Left hindlimb (tissue), 1 donor: Measurements from ENCODE around the gene SLC34A3.

ENCODE experiments used
- DNase-seq: peaks from one replicate; pipeline ENCODE4 v3.0.0-alpha.2; 2018

SLC34A3 gene

GRCh38 chr9:137230705-137231371, at the start of gene SLC34A3:
SLC34A3 (plus strand) TSS chr9:137230901; CDS start chr9:137231703, 802 bp downstream.
- no peak for DNase-seq

GRCh38 chr9:137181680-137182079, 49.0 kb upstream of the SLC34A3 start:
- no peak for DNase-seq

GRCh38 chr9:137182836-137183235, 47.9 kb upstream of the SLC34A3 start:
- DNase-seq, result no peak

- no peak for DNase-seq
Observed at GRCh38 chr9:137183980-137184595, 46.6 kb upstream of the SLC34A3 start.

- no peak for DNase-seq
Observed at GRCh38 chr9:137184881-137185660, 45.6 kb upstream of the SLC34A3 start.

DNA sequence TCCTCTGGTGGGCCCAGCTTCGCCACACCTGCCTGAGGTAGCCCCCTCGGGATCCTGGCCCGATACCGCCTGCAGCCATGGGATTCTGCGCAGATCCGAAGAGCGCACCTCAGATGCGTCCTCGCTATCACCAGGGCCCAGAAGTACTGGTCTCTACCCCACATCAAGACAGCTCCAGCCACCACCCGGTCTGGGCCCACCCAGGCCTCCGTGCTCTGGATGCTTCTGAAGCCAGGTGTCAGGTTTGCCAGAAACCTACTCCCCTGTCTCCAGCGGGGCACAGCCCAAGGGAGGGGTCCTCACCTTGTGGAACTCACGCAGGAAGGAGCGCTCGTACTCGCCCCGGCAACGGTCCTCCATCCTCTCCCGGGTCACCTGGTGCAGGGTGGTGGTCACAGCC, 44.8 kb upstream of the SLC34A3 start:
- no peak for DNase-seq

GRCh38 chr9:137186385-137186784, 44.3 kb upstream of the SLC34A3 start:
- no peak for DNase-seq

DNA sequence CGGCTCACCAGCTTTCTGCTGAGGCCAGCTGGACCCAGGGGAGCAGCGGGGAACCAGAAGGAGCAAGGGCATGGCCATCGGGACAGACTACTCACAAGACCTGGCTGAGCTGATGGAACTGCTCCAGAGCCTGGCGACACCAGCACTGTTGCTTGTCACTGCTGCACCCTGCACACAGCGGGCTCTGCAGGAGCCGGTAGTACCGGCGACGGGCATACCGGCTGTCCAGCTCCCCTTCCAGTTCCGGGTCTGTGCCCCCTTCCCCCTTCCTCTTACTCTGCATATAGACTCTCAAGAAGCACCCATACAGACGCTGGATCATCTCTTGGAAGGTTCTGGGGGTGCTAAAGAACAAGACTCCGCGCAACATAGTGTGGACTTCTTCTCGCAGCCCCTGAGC, 43.3 kb upstream of the SLC34A3 start:
- DNase-seq, result no peak

GRCh38 chr9:137188086-137188489, 42.6 kb upstream of the SLC34A3 start:
- DNase-seq, result no peak

DNA sequence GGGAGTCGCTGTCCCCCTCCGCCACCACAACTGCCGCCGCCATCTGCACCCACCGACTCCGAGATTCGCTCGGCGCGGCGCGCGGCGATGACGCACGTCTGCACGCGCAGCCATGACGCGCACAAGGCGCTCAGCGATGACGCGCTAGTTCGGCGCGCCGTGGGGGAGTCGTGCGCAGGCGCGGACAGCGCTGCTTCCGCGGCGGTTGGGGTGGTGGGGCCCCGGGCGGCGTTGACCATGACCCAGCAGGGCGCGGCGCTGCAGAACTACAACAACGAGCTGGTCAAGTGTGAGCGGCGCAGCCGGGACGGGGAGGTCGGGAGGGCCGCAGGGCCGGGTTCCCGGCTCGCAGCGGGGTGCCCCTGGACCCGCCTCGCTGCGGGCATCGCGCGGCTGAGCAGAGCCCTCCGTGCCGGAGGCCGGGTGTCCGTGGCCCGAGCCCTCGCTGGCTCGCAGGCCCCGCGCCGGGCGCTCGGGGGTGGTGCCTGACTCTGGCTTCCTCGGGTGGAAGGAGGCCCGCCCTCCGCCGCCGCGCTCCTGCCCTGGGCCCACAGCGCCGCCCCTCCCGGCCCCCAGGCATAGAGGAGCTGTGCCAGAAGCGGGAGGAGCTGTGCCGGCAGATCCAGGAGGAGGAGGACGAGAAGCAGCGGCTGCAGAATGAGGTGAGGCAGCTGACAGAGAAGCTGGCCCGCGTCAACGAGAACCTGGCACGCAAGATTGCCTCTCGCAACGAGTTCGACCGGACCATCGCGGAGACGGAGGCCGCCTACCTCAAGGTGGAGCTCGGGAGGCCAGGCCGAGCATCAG, 42.0 kb upstream of the SLC34A3 start, which contains the start of the genes ANAPC2 and SSNA1:
TSS of gene ANAPC2 (minus strand) at position 71 of the 807 bp plus-strand sequence. CDS start at position 43, 28 bp downstream.
TSS of gene SSNA1 (plus strand) at position 187 of the 807 bp plus-strand sequence. CDS start at position 238, 51 bp downstream.
- DNase-seq, result peak; percentile 95

- DNase-seq, result no peak
Observed at GRCh38 chr9:137189297-137190295, 41.1 kb upstream of the SLC34A3 start.

- DNase-seq, result no peak
Observed at GRCh38 chr9:137190315-137190856, 40.3 kb upstream of the SLC34A3 start.

DNA sequence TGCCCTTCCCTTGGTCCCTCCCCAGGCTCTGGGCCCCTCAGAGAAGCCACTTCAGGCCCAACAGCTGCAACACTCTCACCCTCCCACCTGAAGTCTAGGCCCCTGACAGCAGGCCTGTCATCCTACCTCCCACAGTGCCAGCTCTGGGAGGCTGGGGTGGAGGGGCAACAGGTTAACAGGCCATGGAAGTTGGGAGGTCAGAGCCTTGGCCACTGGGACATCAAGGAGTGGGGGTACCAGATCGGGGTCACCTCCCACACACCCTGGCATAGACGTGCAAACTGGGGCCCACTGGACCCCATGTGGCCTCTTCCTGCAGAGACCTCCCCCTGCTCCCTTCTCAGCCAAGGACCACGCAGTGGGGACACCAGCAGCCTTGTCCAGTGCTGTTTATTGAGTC, 39.5 kb upstream of the SLC34A3 start:
- no peak for DNase-seq

- DNase-seq, result no peak
Observed at GRCh38 chr9:137191691-137192447, 38.8 kb upstream of the SLC34A3 start.

DNA sequence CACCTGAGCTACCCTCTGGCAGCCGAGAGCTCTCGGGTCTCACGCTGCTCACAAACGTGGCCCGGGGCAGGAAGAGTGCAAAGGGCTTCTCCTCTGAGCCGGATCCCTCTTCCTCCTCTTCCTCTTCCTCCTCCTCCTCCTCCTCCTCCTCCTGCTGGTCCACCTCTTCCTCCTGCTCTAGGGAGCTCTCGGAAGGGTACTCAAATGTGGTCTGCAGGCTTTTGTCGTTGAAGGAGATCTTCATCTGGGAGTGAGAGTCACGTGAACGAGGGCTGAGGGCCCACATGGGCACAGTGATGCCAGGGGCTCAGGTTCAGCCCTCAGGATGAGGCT, 38.3 kb upstream of the SLC34A3 start:
- no peak for DNase-seq

DNA sequence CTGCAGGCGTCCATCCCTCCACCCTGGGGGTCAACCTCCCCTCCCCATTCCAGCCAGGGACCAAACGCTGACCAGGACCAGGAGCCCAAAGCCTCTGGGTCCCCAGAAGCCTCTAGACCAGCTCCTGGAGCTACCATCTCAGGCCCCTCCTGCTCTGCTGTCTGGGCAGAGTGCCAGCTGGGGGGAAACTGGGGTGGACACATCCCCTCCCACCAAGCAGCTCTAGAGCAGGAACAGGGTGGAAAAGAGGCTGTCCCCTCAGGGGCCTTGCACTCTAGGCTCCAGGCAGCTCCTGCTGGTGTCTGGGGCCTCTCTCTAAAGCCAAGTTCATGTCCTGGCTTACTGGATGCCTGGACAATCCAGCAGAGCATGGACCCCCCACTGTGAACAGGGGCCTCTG, 37.8 kb upstream of the SLC34A3 start:
- DNase-seq, result no peak

DNA sequence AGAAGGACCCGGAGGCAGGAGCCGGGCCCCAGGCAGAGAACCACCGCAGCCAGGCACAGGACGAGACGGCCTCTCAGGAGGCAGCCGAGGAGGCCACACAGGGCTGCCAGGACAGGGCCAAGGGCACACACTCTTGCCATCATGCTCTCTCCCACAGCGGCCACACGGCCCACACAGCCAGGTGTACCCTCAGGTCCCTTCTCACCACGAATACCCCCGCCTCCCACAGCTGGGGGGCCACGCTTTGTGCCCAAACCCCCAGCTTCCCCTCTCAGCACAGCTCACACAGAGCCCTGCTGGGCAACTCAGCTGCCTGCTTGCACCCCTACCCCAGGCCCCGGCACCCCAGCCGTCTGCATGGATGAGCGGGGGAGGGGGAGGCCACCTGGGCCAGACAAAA, 36.9 kb upstream of the SLC34A3 start:
- no peak for DNase-seq

DNA sequence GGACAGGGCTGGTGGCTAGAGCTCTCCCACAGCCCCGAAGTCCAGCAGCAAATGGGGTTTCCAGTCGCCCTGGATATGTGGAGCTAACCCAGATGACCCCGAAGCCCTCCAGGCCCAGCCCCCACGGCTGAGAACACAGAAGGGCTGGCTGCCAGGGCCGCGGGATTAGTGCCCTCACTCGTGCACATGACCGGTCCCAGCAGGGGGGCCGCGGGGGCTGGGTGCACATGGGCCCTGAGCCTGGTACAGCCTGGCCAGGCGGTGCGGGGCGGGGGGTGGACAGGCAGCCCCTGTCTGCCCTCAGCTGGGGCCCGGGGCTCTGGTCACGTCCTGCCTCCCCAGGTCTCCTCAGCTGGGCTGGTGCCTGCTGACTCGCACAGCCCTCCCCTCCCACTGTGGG, 36.3 kb upstream of the SLC34A3 start:
- DNase-seq, result no peak

DNA sequence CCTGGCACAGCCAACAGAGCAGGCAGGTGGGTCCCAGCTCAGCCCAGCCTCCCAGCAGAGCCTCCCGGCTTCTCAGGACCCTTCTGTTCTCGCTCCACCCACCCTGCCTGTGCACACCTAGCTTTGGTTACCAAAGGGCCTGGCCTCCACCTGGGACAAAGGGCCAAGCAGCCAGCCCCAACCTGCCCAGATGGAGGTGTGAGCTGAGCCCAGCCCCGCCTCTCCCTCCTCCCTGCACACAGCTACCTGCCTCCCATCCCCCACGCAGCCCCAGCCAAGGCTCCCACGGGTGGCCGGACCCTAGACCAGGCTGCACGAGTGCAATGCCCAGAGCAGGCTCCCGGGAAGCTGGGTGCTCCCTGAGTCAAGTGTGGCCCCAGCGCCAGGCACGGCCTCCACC, 35.8 kb upstream of the SLC34A3 start:
- DNase-seq, result no peak

DNA sequence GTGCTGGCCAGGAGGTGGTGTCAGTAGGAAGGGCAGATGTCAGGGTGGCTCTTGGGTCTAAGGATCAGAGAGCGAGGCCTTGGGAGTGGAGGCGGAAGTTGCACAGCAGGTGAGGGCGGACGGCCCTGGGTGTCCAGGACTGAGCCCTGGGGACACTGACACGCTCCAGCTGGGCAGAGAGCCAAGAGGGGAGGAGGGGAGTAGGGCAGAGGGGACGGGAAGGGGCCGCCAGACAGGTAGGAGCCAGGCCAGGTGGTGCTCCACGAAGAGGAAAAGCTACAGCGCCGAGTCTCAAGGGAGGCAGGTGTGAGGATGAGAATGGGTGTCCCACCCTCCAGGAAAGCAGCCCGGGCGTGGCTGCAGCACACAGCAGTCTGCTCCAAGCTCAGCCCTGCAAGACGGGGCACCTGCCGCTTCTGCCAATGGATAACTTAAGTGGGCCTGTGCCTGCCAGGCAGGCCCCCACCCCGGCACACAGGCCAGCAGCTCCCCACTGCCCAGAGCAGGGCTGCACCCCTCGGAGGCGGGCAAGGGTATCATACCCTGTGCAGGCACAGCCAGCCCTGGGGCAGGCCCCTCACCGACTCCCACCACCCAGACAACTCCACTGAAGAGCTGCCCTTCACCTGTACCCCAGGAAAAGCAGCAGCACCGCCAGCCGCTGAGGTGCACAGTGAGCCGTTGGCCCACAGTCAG, 35.0 kb upstream of the SLC34A3 start:
- no peak for DNase-seq
